Uterus (tissue), 2 donors: ENCODE measurements around the gene NEBL.

Experiments
- CTCF ChIP-seq, 4 experiments: fragments of 200-600 bp in 2 of 4; fragments of 450-650 bp in 2 of 4; sonication (generic) in 2 of 4; IDR thresholded peaks; one replicate each; pipeline ENCODE4 v1.5.1; 2016 to 2019; ENCODE audit warnings: antibody characterized with exemption in 4 of 4, mild to moderate bottlenecking in 2 of 4, moderate library complexity in 1 of 4
- POLR2A ChIP-seq, 2 donors: fragments of 450-650 bp; IDR thresholded peaks; one replicate each; pipeline ENCODE4 v1.6.1; 2016; ENCODE audit warnings: antibody characterized with exemption in 2 of 2, mild to moderate bottlenecking in 1 of 2, moderate library complexity in 1 of 2

DNA sequence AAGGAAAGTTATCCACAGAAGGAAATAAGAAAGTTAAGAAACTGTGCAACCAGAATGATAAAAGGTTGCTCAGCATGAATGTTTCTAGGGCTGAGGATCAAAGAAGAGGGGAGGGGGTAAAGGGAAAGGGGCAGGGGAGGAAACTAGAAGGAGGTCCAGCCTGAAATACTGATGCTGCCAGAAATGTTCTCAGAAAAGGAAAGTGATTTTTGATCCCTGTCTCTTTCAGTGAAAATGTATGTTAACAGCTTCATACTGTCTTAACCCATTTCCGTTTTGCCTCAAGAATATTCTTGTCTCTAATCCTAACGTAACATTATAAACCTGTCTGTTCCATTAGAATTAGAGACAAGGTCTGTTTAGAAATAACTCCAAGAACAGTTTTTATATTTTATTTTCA is 49.6 kb downstream of the NEBL start:
- TF ChIP-seq CTCF (IDR thresholded peaks at IDR 0.05): no peak
- TF ChIP-seq POLR2A (IDR thresholded peaks at IDR 0.05): no peak
